ENCODE measurements around the gene PCED1A. TPM values are rescaled to one million over a fixed set of nuclear protein-coding genes. Genes with fewer than 3 reads are reported as not detected.

PCED1A gene
- total and polyA plus RNA-seq, 9 of the 15 experiments (the other 6 are each of a cell fraction or from before 2014, with no cell fraction given) = 1.5 to 11.5 (median 5.9) TPM

- TF ChIP-seq ZBTB40 (IDR thresholded peaks at IDR 0.05) = 0 out of 2 replicates have a peak, but pooled peaks have one; percentile 14
- TF ChIP-seq ZBTB40 (CRISPR knock-in tag; IDR thresholded peaks at IDR 0.05) = no peak
- no peak for TF ChIP-seq RFX1 (IDR thresholded peaks at IDR 0.05)
- TF ChIP-seq ZBTB2 (IDR thresholded peaks at IDR 0.05) = no peak
- no peak for TF ChIP-seq RBM15 (IDR thresholded peaks at IDR 0.05; ENCODE audit: insufficient read depth, low read length)
- no peak for TF ChIP-seq ZBTB26 (CRISPR knock-in tag; IDR thresholded peaks at IDR 0.05)
- no peak for TF ChIP-seq FOXO4 (CRISPR knock-in tag; IDR thresholded peaks at IDR 0.05)
- TF ChIP-seq PHF20 (IDR thresholded peaks at IDR 0.05; ENCODE audit: partially characterized antibody) = no peak
- no peak for TF ChIP-seq ZNF354B (CRISPR knock-in tag; IDR thresholded peaks at IDR 0.05)
These were observed 39.8 kb downstream of the PCED1A start, which contains the start of gene CPXM1 (continued) for GRCh38 chr20:2800521-2801285.
